K562 (cell line): ENCODE data around the gene KLK7. TPM values are rescaled to one million over a fixed set of nuclear protein-coding genes. Genes with fewer than 3 reads are reported as not detected.

Source experiments
- CREM ChIP-seq: IDR thresholded peaks from 2 replicates; pipeline ENCODE4 v1.6.1; 2014; ENCODE audit warnings: antibody characterized with exemption, low read depth
- EP400 ChIP-seq: fragments of 450-650 bp; IDR thresholded peaks from 2 replicates; pipeline ENCODE4 v1.6.1; 2017; ENCODE audit warnings: antibody characterized with exemption, mild to moderate bottlenecking, moderate library complexity
- HDGF ChIP-seq: fragments of 450-650 bp; IDR thresholded peaks from 2 replicates; pipeline ENCODE4 v1.6.1; 2016
- HNRNPL ChIP-seq: fragments of 200-400 bp; formaldehyde crosslinking; IDR thresholded peaks from 2 replicates; pipeline ENCODE4 v1.6.1; 2017; ENCODE audit warnings: low read depth, mild to moderate bottlenecking, low read length
- MTA1 ChIP-seq: fragments of 450-650 bp; IDR thresholded peaks from 2 replicates; pipeline ENCODE4 v1.6.1; 2017; ENCODE audit warnings: borderline replicate concordance
- NEUROD1 ChIP-seq: fragments of 150-350 bp; IDR thresholded peaks from 2 replicates; pipeline ENCODE4 v1.6.1; 2014; ENCODE audit warnings: borderline replicate concordance, low read length, low read depth; ENCODE audit not compliant: partially characterized antibody
- NFIX ChIP-seq: fragments of 250-450 bp; sonication (Bioruptor Pico); IDR thresholded peaks from 2 replicates; pipeline ENCODE4 v1.4.0; 2020; ENCODE audit warnings: low read depth, mild to moderate bottlenecking, moderate library complexity
- POLR2A ChIP-seq: fragments of 450-650 bp; conservative IDR thresholded peaks from 2 replicates; pipeline ENCODE4 v1.6.1; 2016
- RFX5 ChIP-seq: IDR thresholded peaks from 2 replicates; pipeline ENCODE4 v1.6.1; 2011; ENCODE audit warnings: low read depth, mild to moderate bottlenecking, improper control_type of control experiment, low read length
- STAT5B ChIP-seq: fragments of 250-450 bp; sonication (Bioruptor Pico); IDR thresholded peaks from 2 replicates; pipeline ENCODE4 v1.8.0; 2021; ENCODE audit warnings: mild to moderate bottlenecking, inconsistent platforms
- ZNF449 ChIP-seq: fragments of 250-450 bp; sonication (Bioruptor Pico); IDR thresholded peaks from 2 replicates; pipeline ENCODE4 v1.8.0; 2022; ENCODE audit warnings: moderate library complexity, mild to moderate bottlenecking, inconsistent platforms
- ZNF696 ChIP-seq: fragments of 250-450 bp; sonication (Bioruptor Pico); conservative IDR thresholded peaks from 2 replicates; pipeline ENCODE4 v1.4.0; 2020; ENCODE audit warnings: mild to moderate bottlenecking, moderate library complexity
- polyA plus RNA-seq, 8 experiments: library from polyadenylated mRNA; depleted of rRNA in 4 of 8; stranded (reverse) in 5 of 8; unstranded in 3 of 8; fragments of >200 nt; fragmentation: Nextera tagmentation in 2 of 8; fragmentation: Illumina TruSeq in 1 of 8; extraction: Ambion mirVana in 2 of 8; extraction: Trizol in 1 of 8; gene quantifications; 2 replicates each; pipeline versions ENCODE4 v1.2.1 to v1.2.3, GENCODE V29; 2011 to 2014; ENCODE audit warnings: inconsistent platforms in 1 of 8, missing spikeins in 1 of 8
- total RNA-seq, 7 experiments: library from RNA; depleted of rRNA in 6 of 7; stranded (reverse); fragments of >200 nt in 6 of 7; fragmentation: Illumina TruSeq in 2 of 7; extraction: Trizol in 2 of 7; gene quantifications; 2 replicates each; pipeline versions ENCODE4 v1.2.1 to v1.2.3, GENCODE V29; 2011 to 2021; ENCODE audit warnings: low replicate concordance in 1 of 7

The KLK7 gene
- total and polyA plus RNA-seq, 9 of the 15 experiments (the other 6 are each of a cell fraction or from before 2014, with no cell fraction given): 0.03 TPM; not detected in 8

GRCh38 chr19:51002542-51003311 lies 19.0 kb upstream of the KLK7 start (continued):
- peak; percentile 41; the same call in 1 of the 2 replicates for TF ChIP-seq RFX5
- TF ChIP-seq CREM: peak; percentile 96
- no peak for TF ChIP-seq EP400
- peak; percentile 60 for TF ChIP-seq POLR2A
- no peak for TF ChIP-seq NEUROD1
- no peak for TF ChIP-seq MTA1
- no peak for TF ChIP-seq ZNF696
- no peak for TF ChIP-seq ZNF449 (CRISPR knock-in tag)
- TF ChIP-seq NFIX (CRISPR knock-in tag): no peak
- no peak for TF ChIP-seq HNRNPL
- TF ChIP-seq STAT5B (CRISPR knock-in tag): no peak
- 0 out of 2 replicates have a peak, but pooled peaks have one; percentile 38 for TF ChIP-seq HDGF
- TF ChIP-seq, all 486 proteins: peak for 55
